Hematopoietic multipotent progenitor cell treated with erythropoietin and hydrocortisone succinate and interleukin-3 and kit ligand, for 15 days (in vitro differentiated cells): ENCODE measurements around the gene MCHR1.
"Not testable (repeated sequence)": the region's sequence is repeated elsewhere in the genome, so short reads cannot be mapped to it uniquely, and the experiment has no call there.

ENCODE experiments used
- DNase-seq: peaks from one replicate; pipeline ENCODE4 v3.0.0-alpha.2; 2015; ENCODE audit warnings: low spot score

Gene MCHR1

GRCh38 chr22:40656651-40657050 is 22.6 kb upstream of the MCHR1 start:
- not testable (repeated sequence) for DNase-seq

- DNase-seq, result no peak
Observed at GRCh38 chr22:40659166-40659565, 20.1 kb upstream of the MCHR1 start.

DNA sequence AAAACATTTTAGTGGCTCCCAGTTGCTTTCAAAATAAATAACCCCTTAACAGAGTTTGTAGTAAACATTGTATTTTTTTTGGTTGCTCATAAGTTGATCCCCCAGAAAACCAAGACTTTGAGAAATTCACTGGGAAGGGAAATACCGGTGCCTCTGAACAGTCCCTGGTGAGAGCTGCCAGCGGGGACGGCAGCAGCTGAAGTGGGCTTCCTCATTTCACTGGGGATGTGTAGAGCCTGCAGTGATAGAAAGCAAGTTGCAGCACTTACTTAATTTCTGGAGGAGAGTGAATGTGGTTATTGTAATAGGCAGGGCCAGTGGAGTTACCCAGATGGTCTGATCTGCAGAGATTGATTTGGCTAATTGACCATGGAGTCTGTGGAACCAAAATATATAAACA is 18.6 kb upstream of the MCHR1 start:
- no peak for DNase-seq

DNA sequence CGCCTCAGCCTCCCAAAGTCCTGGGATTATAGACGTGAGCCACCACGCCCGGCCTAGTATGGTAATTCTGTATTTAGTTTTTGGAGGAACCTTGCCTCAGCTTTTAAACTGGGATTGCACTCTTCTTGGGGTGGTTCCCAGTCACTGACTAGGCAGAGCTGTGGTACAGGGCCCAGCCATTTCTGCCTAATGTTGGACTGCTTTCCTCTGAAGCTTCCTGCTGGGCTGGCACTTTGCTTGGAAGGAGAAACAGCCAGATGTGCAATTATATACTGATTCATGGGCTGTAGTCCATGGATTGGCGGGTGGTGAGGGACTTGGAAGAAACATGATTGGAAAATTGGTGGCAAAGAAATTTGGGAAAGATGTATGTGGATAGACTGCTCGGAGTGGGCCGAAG is 17.6 kb upstream of the MCHR1 start:
- DNase-seq, result no peak

GRCh38 chr22:40665312-40665711 is 14.0 kb upstream of the MCHR1 start:
- no peak for DNase-seq

DNA sequence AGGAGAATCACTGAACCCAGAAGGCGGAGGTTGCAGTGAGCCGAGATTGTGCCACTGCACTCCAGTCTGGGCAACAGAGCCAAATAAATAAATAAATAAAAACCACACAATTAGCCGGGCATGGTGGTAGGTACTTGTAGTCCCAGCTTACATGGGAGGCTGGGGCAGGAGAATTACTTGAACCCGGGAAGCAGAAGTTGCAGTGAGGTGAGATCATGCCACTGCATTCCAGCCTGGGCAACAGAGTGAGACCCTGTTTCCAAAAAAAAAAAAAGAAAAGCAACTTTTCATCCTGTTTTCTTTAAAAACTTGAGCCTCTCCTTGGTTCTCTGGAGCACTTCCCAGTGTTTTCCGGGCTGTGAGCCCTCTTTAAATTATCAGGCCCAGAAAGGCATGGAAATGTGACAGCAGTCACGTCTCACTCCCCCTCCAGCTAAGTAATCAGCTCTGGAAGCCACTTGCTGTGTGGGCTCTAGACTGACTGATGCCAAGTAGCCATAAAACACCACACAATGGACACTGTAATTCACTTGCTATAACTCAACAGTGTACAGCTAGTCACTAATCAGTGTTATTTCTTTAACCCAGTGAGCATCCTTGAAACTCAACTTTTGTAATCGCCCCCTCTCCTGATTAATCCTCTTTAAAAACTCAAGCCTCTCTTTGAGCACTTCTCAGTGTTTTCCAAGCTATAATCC is 13.0 kb upstream of the MCHR1 start:
- DNase-seq, result no peak

- DNase-seq, result no peak
Observed at GRCh38 chr22:40668611-40669411, 10.5 kb upstream of the MCHR1 start.

GRCh38 chr22:40670058-40670457 is 9.2 kb upstream of the MCHR1 start:
- no peak for DNase-seq

GRCh38 chr22:40671369-40671768 is 7.9 kb upstream of the MCHR1 start:
- no peak for DNase-seq

DNA sequence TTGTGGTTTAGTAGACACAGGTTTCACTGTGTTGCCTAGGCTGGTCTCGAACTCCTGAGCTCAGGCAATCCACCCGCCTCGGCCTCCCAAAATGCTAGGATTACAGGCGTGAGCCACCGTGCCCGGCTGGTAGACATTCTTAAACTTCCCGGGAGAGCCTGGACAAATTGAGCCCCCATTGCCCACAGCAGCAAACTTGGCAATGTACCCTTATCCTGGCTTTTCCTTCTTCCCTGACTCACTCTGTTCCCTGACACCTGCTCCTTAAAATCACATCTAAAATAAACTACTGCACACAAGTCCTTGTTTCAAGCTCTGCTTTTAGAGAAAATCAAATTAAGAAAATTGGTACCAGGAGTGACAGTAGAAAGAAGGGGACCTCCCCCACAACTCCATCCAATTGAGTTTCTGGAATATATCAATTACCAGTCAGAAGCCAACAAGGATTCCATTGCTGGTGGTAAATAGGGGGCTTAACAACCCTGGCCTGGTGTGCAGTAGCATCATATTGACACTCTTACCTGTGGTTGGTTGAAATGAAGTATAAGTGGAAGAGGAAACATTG is 7.4 kb upstream of the MCHR1 start:
- DNase-seq, result no peak

DNA sequence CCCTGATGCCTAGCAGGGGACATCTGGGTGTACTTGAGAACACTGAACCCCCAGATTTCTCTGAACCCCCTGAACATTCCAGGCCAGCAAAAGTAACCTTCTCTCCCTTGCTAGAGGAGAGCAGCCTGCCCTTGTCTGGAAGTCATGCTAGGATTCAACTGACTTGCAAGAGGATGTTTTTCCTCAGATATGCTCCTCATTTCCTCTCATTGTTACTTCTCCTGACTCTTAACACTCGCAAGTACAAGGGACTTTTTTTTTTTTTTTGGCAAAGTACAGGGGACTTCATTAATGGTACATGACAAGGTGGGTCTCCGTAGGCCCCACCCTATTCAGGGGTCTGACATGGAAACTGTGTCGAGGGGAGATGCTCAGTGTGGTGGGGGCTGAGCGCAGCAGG is 6.3 kb upstream of the MCHR1 start:
- DNase-seq, result no peak

DNA sequence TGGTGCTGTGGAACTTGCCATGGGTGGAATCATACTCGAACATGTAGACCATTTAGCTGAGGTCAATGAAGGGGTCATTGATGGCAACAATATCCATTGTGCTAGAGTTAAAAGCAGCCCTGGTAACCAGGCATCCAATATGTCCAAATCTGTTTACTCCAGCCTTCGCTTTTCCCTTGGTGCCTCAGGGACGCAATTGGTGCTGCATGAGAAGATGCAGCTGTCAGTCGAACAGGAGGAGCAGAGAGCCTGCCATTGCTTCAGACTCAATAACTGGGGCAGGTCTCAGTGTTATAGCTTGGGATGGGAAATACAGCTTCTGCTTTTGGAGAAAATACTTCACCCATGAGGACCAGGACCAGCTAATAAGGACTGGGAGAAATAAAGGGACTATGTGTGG is 5.0 kb upstream of the MCHR1 start:
- DNase-seq, result no peak

DNA sequence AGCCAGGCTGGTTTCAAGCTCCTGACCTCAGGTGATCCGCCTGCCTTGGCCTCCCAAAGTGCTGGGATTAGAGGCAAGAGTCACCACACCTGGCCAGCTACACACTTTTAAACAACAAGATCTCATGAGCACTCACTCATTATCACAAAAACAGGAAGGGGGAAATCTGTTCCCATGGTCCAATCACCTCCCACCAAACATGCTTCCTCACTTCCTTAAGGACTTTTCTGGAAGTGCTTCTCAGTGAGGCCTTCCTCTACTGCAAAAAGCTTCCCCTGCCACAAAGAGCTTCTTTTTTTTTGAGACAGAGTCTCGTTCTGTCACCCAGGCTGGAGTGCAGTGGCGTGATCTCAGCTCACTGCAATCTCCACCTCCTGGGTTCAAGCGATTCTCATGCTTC is 3.1 kb upstream of the MCHR1 start:
- not testable (repeated sequence) for DNase-seq

DNA sequence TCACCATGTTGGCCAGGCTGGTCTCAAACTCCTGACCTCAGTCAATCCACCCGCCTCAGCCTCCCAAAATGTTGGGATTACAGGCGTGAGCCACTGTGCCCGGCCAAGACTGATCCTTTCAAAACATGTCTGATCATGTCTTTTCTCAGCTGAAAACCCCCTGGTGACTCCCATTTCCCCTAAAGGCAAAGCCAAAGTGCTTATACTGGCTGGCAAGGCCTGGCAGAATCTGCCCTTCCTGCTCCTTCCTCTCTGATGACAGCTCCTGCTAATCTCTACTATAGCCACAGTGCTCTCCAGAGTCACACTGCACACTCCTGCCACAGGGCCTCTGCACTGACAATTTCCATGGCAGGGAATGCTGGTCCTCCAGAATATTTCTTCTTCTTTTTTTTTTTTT is 2.6 kb upstream of the MCHR1 start:
- no peak for DNase-seq

GRCh38 chr22:40678493-40679248 is 613 bp upstream of the MCHR1 start:
- DNase-seq, result no peak

- no peak for DNase-seq
Observed at GRCh38 chr22:40679964-40680818, 907 bp downstream of the MCHR1 start.

DNA sequence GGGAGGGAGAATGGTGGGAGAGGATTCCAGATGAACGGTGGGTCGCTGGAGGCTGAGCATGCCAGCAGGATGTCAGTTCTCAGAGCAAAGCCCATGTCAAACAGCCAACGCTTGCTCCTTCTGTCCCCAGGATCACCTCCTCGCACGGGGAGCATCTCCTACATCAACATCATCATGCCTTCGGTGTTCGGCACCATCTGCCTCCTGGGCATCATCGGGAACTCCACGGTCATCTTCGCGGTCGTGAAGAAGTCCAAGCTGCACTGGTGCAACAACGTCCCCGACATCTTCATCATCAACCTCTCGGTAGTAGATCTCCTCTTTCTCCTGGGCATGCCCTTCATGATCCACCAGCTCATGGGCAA is 1.5 kb downstream of the MCHR1 start:
- no peak for DNase-seq

DNA sequence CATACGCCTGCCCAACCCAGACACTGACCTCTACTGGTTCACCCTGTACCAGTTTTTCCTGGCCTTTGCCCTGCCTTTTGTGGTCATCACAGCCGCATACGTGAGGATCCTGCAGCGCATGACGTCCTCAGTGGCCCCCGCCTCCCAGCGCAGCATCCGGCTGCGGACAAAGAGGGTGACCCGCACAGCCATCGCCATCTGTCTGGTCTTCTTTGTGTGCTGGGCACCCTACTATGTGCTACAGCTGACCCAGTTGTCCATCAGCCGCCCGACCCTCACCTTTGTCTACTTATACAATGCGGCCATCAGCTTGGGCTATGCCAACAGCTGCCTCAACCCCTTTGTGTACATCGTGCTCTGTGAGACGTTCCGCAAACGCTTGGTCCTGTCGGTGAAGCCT is 2.2 kb downstream of the MCHR1 start:
- DNase-seq, result no peak

DNA sequence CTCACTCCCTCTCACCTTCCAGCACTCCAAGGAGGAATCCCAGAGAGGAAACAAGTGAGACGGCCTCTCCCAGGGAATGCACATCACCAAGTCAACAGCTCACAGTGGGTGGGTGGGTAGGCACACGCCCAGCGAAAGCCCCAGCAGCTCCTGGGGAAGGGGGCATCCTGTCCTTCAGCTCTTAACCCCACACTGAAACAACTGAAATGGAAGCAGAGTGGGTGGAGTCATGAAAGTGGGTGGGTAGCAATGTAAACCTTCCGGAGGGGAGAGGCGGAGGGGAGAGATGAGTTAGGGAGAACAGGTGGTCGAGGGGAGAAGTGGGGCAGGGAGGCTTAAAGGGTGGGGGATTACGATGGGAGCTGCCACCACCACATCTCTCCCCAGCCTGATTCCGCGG is 5.4 kb downstream of the MCHR1 start:
- no peak for DNase-seq

GRCh38 chr22:40685406-40685805 is 6.1 kb downstream of the MCHR1 start:
- no peak for DNase-seq

- no peak for DNase-seq
Observed at GRCh38 chr22:40687706-40688105, 8.4 kb downstream of the MCHR1 start.

- DNase-seq, result no peak
Observed at GRCh38 chr22:40690370-40690769, 11.1 kb downstream of the MCHR1 start.
